Testis (tissue), 2 donors: ENCODE measurements around the gene MLNR.

Source experiments
- CTCF ChIP-seq, 3 experiments: fragments of 450-650 bp in 2 of 3; fragments of 200-600 bp in 1 of 3; sonication (generic) in 1 of 3; IDR thresholded peaks; one replicate each; pipeline ENCODE4 v1.5.1; 2016 to 2019; ENCODE audit warnings: antibody characterized with exemption in 3 of 3, mild to moderate bottlenecking in 2 of 3, moderate library complexity in 1 of 3
- POLR2A ChIP-seq: fragments of 450-650 bp; IDR thresholded peaks from one replicate; pipeline ENCODE4 v1.6.1; 2017; ENCODE audit warnings: antibody characterized with exemption, mild to moderate bottlenecking, moderate library complexity

- TF ChIP-seq POLR2A (no peak), CTCF (IDR thresholded peaks at IDR 0.05) (no peak)
Measured at GRCh38 chr13:49251326-49251725, 31.2 kb downstream of the MLNR start.
